A549 (cell line): Measurements from ENCODE around the gene CRLF3.

Experiments used
- BCL3 ChIP-seq: fragments of >200 bp; sonication (Bioruptor Twin); formaldehyde crosslinking; IDR thresholded peaks from 3 replicates; pipeline ENCODE4 v1.6.1; 2016
- BHLHE40 ChIP-seq: IDR thresholded peaks from 2 replicates; pipeline ENCODE4 v1.6.1; 2012; ENCODE audit warnings: low read depth, low read length, inconsistent platforms
- CBX8 ChIP-seq: fragments of 200-600 bp; sonication (generic); IDR thresholded peaks from 2 replicates; pipeline ENCODE4 v1.6.1; 2016
- CEBPB ChIP-seq, 2 experiments: fragments of >200 bp in 1 of 2; sonication (Bioruptor Twin) in 1 of 2; formaldehyde crosslinking in 1 of 2; IDR thresholded peaks; 2 replicates each; pipeline ENCODE4 v1.6.1; 2012 to 2016
- CTCF ChIP-seq: fragments of >200 bp; sonication (Bioruptor Twin); formaldehyde crosslinking; IDR thresholded peaks from 3 replicates; pipeline ENCODE4 v1.5.1; 2016
- EP300 ChIP-seq, 2 experiments: fragments of >200 bp; sonication (Bioruptor Twin); formaldehyde crosslinking; IDR thresholded peaks; 2 replicates in 1 of 2; 3 replicates in 1 of 2; pipeline ENCODE4 v1.6.1; 2016 to 2017
- MAX ChIP-seq: IDR thresholded peaks from 2 replicates; pipeline ENCODE4 v1.6.1; 2012
- POLR2A ChIP-seq: IDR thresholded peaks from 2 replicates; pipeline ENCODE4 v1.6.1; 2012; ENCODE audit warnings: mild to moderate bottlenecking, low read length
- ZFP36 ChIP-seq: fragments of 450-650 bp; IDR thresholded peaks from 2 replicates; pipeline ENCODE4 v1.6.1; 2014; ENCODE audit warnings: borderline replicate concordance; ENCODE audit not compliant: partially characterized antibody

DNA sequence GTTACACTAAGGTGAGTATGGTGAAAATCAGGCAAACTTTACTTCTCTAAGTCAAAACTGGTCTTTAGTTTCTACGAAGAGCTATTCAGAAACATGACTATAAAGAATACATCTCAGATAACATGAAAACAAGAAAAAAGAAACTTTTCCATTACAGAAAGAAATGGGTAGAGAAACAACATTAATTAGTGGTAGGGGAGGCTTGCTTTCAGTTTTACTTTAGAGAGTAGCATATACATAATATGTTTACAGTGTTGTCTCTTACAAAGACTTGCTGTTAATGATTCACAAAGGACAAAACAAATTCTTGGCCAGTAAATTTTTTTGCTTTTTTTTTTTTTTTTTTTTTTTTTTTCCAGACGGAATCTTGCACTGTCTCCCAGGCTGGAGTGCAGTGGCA is 34.2 kb downstream of the CRLF3 start:
- TF ChIP-seq CTCF, result no peak
- no peak for TF ChIP-seq MAX
- TF ChIP-seq ZFP36, result no peak
- TF ChIP-seq CEBPB (IDR thresholded peaks at IDR 0.05), result no peak
- no peak for TF ChIP-seq CBX8
- TF ChIP-seq BCL3, result no peak
- no peak for TF ChIP-seq BHLHE40
- TF ChIP-seq POLR2A, result no peak
- no peak for TF ChIP-seq EP300 (IDR thresholded peaks at IDR 0.05)
